A549 treated with CORT108297 at 1 μM for 4 hours (cell line): ENCODE data around the gene CLDN17. TPM values are rescaled to one million over a fixed set of nuclear protein-coding genes. Genes with fewer than 3 reads are reported as not detected.

Experiments used
- total RNA-seq: library from RNA; stranded (reverse); fragments of 200-300 nt; extraction: Qiagen RNA extraction; gene quantifications from 5 replicates; pipeline ENCODE4 v1.2.3, GENCODE V29; 2022

Gene CLDN17
- not detected in 5 replicates for total RNA-seq

GRCh38 chr21:30166705-30167104, at the start of gene CLDN17:
TSS of gene CLDN17 (minus strand) at chr21:30166805. CDS start at chr21:30166617, 188 bp downstream.

GRCh38 chr21:30216041-30216723, 49.6 kb upstream of the CLDN17 start, which contains the start of gene CLDN8:
TSS of gene CLDN8 (minus strand) at chr21:30216097. CDS start at chr21:30215925, 172 bp downstream.

Other genes starting within 250 kb of the CLDN17 start
- gene GRIK1, start 226.8 kb downstream of the CLDN17 start, total RNA-seq, result not detected in 5 replicates
- gene CLDN8, start 49.3 kb upstream of the CLDN17 start, total RNA-seq, result not detected in 5 replicates
- not detected in 5 replicates for gene KRTAP24-1, start 116.1 kb upstream of the CLDN17 start, total RNA-seq
- not detected in 5 replicates for gene KRTAP25-1, start 122.7 kb upstream of the CLDN17 start, total RNA-seq
- not detected in 5 replicates for gene KRTAP26-1, start 153.5 kb upstream of the CLDN17 start, total RNA-seq
- not detected in 5 replicates for gene KRTAP27-1, start 170.9 kb upstream of the CLDN17 start, total RNA-seq
- not detected in 5 replicates for gene KRTAP23-1, start 181.8 kb upstream of the CLDN17 start, total RNA-seq
- not detected in 5 replicates for gene KRTAP13-2, start 205.5 kb upstream of the CLDN17 start, total RNA-seq
- not detected in 5 replicates for gene KRTAP13-1, start 229.2 kb upstream of the CLDN17 start, total RNA-seq